SU-DHL-6 (cell line): ENCODE data around the gene C1orf21.

Source experiments
- H2AFZ ChIP-seq: fragments of 200-600 bp; sonication (generic); 2 replicates; pipeline ENCODE4 v1.6.1; 2014; ENCODE audit warnings: low read depth, mild to moderate bottlenecking, moderate library complexity, mixed read lengths, antibody characterized with exemption, low read length; ENCODE audit not compliant: severe bottlenecking
- H3F3A ChIP-seq: fragments of 200-600 bp; shearing (Covaris generic); 2 replicates; pipeline ENCODE4 v1.6.0; 2016; ENCODE audit warnings: antibody characterized with exemption, mild to moderate bottlenecking; ENCODE audit not compliant: insufficient read depth
- H3K27ac ChIP-seq: fragments of 200-600 bp; sonication (generic); 2 replicates; pipeline ENCODE4 v1.5.1; 2016; ENCODE audit warnings: low read depth, mild to moderate bottlenecking, low read length, moderate library complexity, mixed read lengths
- H3K27me3 ChIP-seq: fragments of 200-600 bp; sonication (generic), shearing (Covaris generic); 2 replicates; pipeline ENCODE4 v1.6.0; 2014; ENCODE audit warnings: mild to moderate bottlenecking, low read length
- H3K36me3 ChIP-seq: fragments of 200-600 bp; sonication (generic); 2 replicates; pipeline ENCODE4 v1.6.1; 2014; ENCODE audit warnings: mild to moderate bottlenecking, low read length, mixed read lengths
- H3K4me2 ChIP-seq: fragments of 300-600, 200-600 bp; shearing (Covaris generic), sonication (generic); 2 replicates; pipeline ENCODE4 v1.6.0; 2014; ENCODE audit warnings: low read length, low read depth, mild to moderate bottlenecking; ENCODE audit not compliant: poor library complexity, severe bottlenecking
- H3K4me3 ChIP-seq: fragments of 200-600 bp; sonication (generic); 2 replicates; pipeline ENCODE4 v1.5.1; 2014; ENCODE audit warnings: antibody characterized with exemption, low read length, mild to moderate bottlenecking, mixed read lengths; ENCODE audit not compliant: insufficient read depth, poor library complexity, severe bottlenecking
- H3K79me2 ChIP-seq: fragments of 200-600 bp; sonication (generic); 2 replicates; pipeline ENCODE4 v1.6.1; 2014; ENCODE audit warnings: mild to moderate bottlenecking, low read length, moderate library complexity; ENCODE audit not compliant: insufficient read depth
- H3K9ac ChIP-seq: fragments of 200-600 bp; sonication (generic); 2 replicates; pipeline ENCODE4 v1.7.0; 2014; ENCODE audit warnings: mild to moderate bottlenecking, low read length
- H3K9me2 ChIP-seq: fragments of 200-600 bp; sonication (generic); replicated peaks from 2 replicates; pipeline ENCODE4 v1.6.1; 2014; ENCODE audit warnings: low read length; ENCODE audit not compliant: insufficient read depth
- H3K9me3 ChIP-seq: fragments of 200-600 bp; sonication (generic); 2 replicates; pipeline ENCODE4 v1.6.1; 2014; ENCODE audit warnings: low read length, mixed read lengths; ENCODE audit not compliant: insufficient read depth
- H4K20me1 ChIP-seq: fragments of 200-600 bp; sonication (generic); 2 replicates; pipeline ENCODE4 v1.6.1; 2014; ENCODE audit warnings: low read depth, mild to moderate bottlenecking, antibody characterized with exemption, low read length, moderate library complexity, mixed read lengths
- EZH2phosphoT487 ChIP-seq: fragments of 200-600 bp; sonication (generic), shearing (Covaris generic); conservative IDR thresholded peaks from 2 replicates; pipeline ENCODE4 v1.6.1; 2018; ENCODE audit warnings: mild to moderate bottlenecking, antibody characterized with exemption, low read length, moderate library complexity, mixed read lengths
- TF ChIP-seq, protein P1 (sequence below): fragments of 200-600 bp; sonication (generic); IDR thresholded peaks from one replicate; pipeline ENCODE4 v1.5.1; 2017; ENCODE audit warnings: antibody characterized with exemption, mild to moderate bottlenecking, low read length, moderate library complexity; ENCODE audit not compliant: insufficient read depth, poor library complexity, severe bottlenecking

C1orf21 gene

DNA sequence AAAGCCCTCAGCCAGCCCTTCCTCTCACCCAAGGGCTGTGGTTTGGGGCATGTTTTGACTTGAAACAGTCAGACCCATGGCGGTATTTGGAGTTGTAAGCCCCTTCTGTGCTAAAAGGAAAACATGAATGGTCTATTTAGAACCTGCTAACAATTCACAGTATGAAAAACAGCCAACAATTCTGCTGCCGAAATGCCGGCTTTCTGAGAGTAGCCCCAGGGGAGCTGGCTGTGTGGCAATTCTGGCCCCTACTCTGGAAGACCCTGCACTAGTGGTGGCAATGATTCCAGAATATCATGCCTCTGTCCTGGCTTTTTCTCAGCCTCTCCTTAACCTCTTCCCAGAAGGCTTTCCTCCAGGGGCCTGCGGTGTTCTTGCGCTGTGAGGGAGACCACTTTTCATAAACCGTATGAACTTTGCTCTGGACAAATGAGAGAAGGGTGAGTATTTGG lies 249.2 kb downstream of the C1orf21 start:
- Histone ChIP-seq H3K9me3 (no peaks in the 10 kb centered on the region), H4K20me1 (no peaks in the 10 kb centered on the region), H2AFZ (no peak overlapping the region), H3K79me2 (no peaks in the 10 kb centered on the region), H3F3A (no peaks in the 10 kb centered on the region), H3K4me2 (no peak overlapping the region), H3K9me2 (no peaks in the 10 kb centered on the region), H3K36me3 (no peaks in the 10 kb centered on the region), H3K27ac (no peak overlapping the region), H3K9ac (no peak overlapping the region), H3K4me3 (no peak overlapping the region), H3K27me3 (no peaks in the 10 kb centered on the region)
- TF ChIP-seq, protein P1, sequence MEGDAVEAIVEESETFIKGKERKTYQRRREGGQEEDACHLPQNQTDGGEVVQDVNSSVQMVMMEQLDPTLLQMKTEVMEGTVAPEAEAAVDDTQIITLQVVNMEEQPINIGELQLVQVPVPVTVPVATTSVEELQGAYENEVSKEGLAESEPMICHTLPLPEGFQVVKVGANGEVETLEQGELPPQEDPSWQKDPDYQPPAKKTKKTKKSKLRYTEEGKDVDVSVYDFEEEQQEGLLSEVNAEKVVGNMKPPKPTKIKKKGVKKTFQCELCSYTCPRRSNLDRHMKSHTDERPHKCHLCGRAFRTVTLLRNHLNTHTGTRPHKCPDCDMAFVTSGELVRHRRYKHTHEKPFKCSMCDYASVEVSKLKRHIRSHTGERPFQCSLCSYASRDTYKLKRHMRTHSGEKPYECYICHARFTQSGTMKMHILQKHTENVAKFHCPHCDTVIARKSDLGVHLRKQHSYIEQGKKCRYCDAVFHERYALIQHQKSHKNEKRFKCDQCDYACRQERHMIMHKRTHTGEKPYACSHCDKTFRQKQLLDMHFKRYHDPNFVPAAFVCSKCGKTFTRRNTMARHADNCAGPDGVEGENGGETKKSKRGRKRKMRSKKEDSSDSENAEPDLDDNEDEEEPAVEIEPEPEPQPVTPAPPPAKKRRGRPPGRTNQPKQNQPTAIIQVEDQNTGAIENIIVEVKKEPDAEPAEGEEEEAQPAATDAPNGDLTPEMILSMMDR = no peak
- TF ChIP-seq EZH2phosphoT487 = no peak

DNA sequence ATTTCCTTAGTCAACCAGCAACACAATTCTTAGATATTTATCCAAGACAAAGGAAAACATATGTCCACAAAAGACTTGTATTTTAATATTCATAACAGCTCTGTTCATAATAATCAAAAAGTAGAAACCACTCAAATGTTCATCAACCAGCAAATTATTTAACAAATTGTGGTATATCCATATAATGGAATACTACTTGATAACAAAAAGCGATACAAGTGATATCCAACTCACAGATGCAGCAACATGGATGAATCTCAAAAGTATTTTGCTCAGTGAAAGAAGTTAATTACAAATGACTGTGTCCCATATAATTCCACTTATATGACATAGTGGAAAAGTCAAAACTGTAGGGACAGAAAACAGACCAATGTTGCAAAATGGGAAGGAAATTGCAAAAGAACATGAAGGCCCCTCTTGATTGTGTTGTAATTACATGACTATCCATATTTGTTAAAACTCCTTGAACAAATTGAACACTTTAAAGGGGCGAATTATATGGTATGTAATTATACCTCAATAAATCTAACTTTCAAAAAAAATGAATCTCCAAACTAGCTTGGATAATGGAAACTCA lies 250.9 kb downstream of the C1orf21 start:
- Histone ChIP-seq H3F3A (no peaks in the 10 kb centered on the region), H3K4me3 (no peak overlapping the region), H3K27me3 (no peaks in the 10 kb centered on the region), H3K9ac (no peak overlapping the region), H3K36me3 (no peaks in the 10 kb centered on the region), H4K20me1 (no peaks in the 10 kb centered on the region), H3K9me3 (no peaks in the 10 kb centered on the region), H3K9me2 (no peaks in the 10 kb centered on the region), H3K4me2 (no peak overlapping the region), H3K27ac (no peak overlapping the region), H3K79me2 (no peaks in the 10 kb centered on the region), H2AFZ (no peak overlapping the region)
- TF ChIP-seq, protein P1 = no peak
- no peak for TF ChIP-seq EZH2phosphoT487

DNA sequence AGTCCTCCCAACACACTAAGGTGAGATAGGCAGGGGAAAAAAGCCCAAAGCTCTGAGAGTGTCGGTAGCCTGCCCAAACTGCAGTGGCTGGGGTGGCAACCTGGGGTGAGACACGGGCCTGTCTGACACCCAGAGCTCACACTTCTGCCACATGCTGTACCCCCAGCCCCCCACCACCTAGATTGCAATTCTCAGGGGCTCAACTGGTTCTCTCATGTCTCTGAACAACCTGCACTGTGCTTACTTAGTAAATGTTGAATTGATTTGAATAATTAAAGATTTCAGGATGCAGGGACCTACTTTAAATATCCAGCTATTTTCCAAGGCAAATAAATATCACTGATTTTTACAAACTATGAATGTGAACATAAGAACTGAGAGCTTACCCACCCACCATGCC lies 252.4 kb downstream of the C1orf21 start:
- Histone ChIP-seq H3K4me3 (no peak overlapping the region), H3K9ac (no peak overlapping the region), H3K27me3 (no peaks in the 10 kb centered on the region), H3K9me3 (no peaks in the 10 kb centered on the region), H3K9me2 (no peaks in the 10 kb centered on the region), H3K36me3 (no peaks in the 10 kb centered on the region), H3K27ac (no peak overlapping the region), H2AFZ (no peak overlapping the region), H3K79me2 (no peaks in the 10 kb centered on the region), H4K20me1 (no peaks in the 10 kb centered on the region), H3F3A (no peaks in the 10 kb centered on the region), H3K4me2 (no peak overlapping the region)
- TF ChIP-seq, protein P1 = no peak
- TF ChIP-seq EZH2phosphoT487 = no peak
